SJCRH30 (cell line): ENCODE data around the gene RSKR. TPM values are rescaled to one million over a fixed set of nuclear protein-coding genes. Genes with fewer than 3 reads are reported as not detected.

Source experiments
- DNase-seq, 2 experiments: peaks; one replicate each; pipeline ENCODE4 v3.0.0-alpha.2; 2015 to 2020
- H3K27ac ChIP-seq: fragments of 250-450 bp; sonication (Bioruptor Pico); 2 replicates; pipeline ENCODE4 v1.5.1; 2020; ENCODE audit warnings: mild to moderate bottlenecking, moderate library complexity
- H3K27me3 ChIP-seq: fragments of 250-450 bp; sonication (Bioruptor Pico); 2 replicates; pipeline ENCODE4 v1.5.1; 2020; ENCODE audit warnings: mild to moderate bottlenecking, moderate library complexity
- H3K36me3 ChIP-seq: fragments of 250-450 bp; sonication (Bioruptor Pico); 2 replicates; pipeline ENCODE4 v1.5.1; 2020; ENCODE audit warnings: mild to moderate bottlenecking, moderate library complexity
- H3K4me1 ChIP-seq: fragments of 250-450 bp; sonication (Bioruptor Pico); 2 replicates; pipeline ENCODE4 v1.5.1; 2020; ENCODE audit warnings: mild to moderate bottlenecking, moderate library complexity
- H3K4me3 ChIP-seq: fragments of 250-450 bp; sonication (Bioruptor Pico); 2 replicates; pipeline ENCODE4 v1.5.1; 2020; ENCODE audit warnings: mild to moderate bottlenecking, moderate library complexity
- H3K9me3 ChIP-seq: fragments of 250-450 bp; sonication (Bioruptor Pico); replicated peaks from 2 replicates; pipeline ENCODE4 v1.5.1; 2020; ENCODE audit warnings: mild to moderate bottlenecking, moderate library complexity
- total RNA-seq: library from RNA; depleted of rRNA; stranded (reverse); fragments of >200 nt; shearing (Covaris generic); gene quantifications from 2 replicates; pipeline ENCODE4 v1.2.3, GENCODE V29; 2014

RSKR gene
- total RNA-seq, 1 experiment from 2014 or later: 19.9 TPM

- Histone ChIP-seq H3K36me3 (peaks cover 54% of the 10 kb centered on the region), H3K4me3 (peak overlapping the region; percentile 73), H3K4me1 (peaks cover 9% of the 10 kb centered on the region), H3K27me3 (no peaks in the 10 kb centered on the region), H3K27ac (no peak overlapping the region; the same call in 1 of the 2 replicates), H3K9me3 (no peaks in the 10 kb centered on the region)
- DNase-seq: peak; percentile 44 to 58
Measured at GRCh38 chr17:28643983-28644786, 30.2 kb upstream of the RSKR start.

- H3K27ac ChIP-seq: no peak overlapping the region
- no peaks in the 10 kb centered on the region for H3K9me3 ChIP-seq
- DNase-seq: no peak
- no peak overlapping the region for H3K4me3 ChIP-seq
- no peaks in the 10 kb centered on the region for H3K27me3 ChIP-seq
- peaks cover 68% of the 10 kb centered on the region for H3K36me3 ChIP-seq
- peaks cover 7% of the 10 kb centered on the region for H3K4me1 ChIP-seq
Measured at GRCh38 chr17:28641579-28641978, 27.6 kb upstream of the RSKR start.

DNA sequence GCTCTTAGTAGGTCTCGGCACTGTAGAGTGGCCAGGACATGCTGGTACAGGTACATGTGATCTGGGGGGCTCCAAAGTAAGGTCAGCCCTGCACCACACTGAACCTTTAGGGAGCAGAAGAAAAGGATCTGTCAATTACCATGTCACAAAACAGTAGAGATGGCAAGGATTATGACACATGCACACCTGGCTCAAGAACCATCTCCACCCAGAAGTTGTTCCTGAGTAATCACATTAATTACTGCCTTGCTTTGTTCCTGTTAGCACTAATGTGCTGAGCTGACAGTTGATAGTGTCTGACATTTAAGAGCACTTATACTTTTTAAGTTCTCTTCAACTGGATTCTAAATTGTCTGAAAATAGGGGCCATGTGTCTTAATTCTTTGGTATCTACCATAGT is 21.5 kb upstream of the RSKR start:
- Histone ChIP-seq H3K9me3 (no peaks in the 10 kb centered on the region), H3K4me3 (no peak overlapping the region), H3K27ac (no peak overlapping the region), H3K36me3 (peaks cover 96% of the 10 kb centered on the region), H3K27me3 (no peaks in the 10 kb centered on the region), H3K4me1 (0 out of 2 replicates have a peak, but pooled peaks cover 2% of the 10 kb centered on the region)
- no peak for DNase-seq

DNA sequence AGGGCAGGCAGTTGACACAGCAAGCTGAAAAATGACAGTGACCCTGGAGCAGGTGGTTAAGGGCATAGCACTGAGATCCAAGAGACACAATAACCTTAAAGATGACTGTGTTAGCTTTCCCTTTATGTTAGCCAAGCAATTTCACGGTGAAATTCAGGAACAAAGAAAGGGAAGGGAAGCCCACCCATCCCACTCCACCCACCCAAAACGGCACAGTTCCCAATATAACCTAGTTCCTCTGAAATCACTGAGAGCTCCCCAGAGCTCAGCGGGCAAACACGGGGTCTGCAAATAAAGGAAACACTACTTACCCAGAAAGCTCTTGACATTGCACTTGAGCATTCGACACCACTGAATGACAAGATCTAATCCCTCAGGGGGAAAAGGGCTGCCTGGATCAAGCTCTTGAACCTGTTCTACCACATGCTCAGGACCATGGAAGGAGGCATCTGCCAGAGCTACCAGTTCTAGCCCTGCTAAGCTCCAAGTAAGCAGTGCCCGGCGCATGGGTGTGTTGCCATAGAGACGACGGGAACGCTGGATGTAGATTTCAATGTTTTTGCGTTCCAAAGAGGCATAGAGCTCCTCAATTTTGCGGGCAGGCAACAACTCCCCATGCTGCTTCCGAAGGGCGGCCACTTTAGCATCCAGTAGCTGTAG is 20.4 kb upstream of the RSKR start:
- H3K36me3 ChIP-seq: peaks cover 94% of the 10 kb centered on the region
- no peaks in the 10 kb centered on the region for H3K27me3 ChIP-seq
- H3K9me3 ChIP-seq: no peaks in the 10 kb centered on the region
- DNase-seq: no peak
- no peak overlapping the region for H3K4me3 ChIP-seq
- H3K4me1 ChIP-seq: 0 out of 2 replicates have a peak, but pooled peaks cover 2% of the 10 kb centered on the region
- H3K27ac ChIP-seq: no peak overlapping the region

DNA sequence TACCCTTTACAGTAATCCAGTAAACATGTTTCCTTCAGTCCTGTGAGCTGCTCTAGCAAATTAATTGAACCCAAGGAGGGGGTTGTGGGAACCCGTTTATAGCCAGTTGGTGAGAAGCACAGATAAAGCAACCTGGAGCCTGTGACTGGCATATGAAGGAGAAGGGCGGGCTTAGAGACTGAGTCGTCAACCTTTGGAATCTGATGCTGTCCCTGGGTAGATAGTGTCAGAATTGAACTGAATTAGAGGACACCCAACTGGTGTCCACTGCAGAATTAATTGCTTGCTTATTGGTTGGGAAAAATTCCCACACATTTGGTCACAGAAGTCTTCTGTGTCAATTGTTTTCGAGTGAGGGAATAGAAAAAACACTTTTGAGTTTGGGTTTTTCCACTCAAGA is 12.8 kb upstream of the RSKR start:
- Histone ChIP-seq H3K9me3 (no peaks in the 10 kb centered on the region), H3K4me1 (no peaks in the 10 kb centered on the region), H3K4me3 (no peak overlapping the region), H3K36me3 (peaks cover 79% of the 10 kb centered on the region), H3K27me3 (no peaks in the 10 kb centered on the region), H3K27ac (no peak overlapping the region)
- no peak for DNase-seq

DNA sequence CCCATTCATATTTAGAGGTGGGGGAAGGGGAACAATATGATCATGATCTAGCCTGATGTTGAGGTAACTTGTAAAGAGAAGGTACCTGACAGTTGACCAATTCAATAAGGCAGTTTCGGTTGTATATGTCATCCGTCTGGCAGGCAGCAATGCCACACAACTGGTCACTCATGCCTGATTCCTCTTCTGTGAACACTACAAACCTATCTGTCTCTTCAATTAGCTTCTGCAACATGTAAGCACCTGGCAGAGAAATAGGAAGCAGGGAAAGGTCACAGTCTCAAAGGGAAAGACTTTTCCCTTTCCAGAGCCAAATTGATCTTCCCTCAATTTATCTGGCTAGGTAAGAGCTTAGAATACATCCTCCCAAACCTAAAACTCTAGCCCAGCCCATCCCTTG is 10.2 kb upstream of the RSKR start:
- Histone ChIP-seq H3K4me1 (no peaks in the 10 kb centered on the region), H3K27me3 (no peaks in the 10 kb centered on the region), H3K9me3 (no peaks in the 10 kb centered on the region), H3K4me3 (no peak overlapping the region), H3K27ac (no peak overlapping the region), H3K36me3 (peaks cover 81% of the 10 kb centered on the region)
- DNase-seq: no peak

GRCh38 chr17:28623696-28624095 is 9.7 kb upstream of the RSKR start:
- H3K9me3 ChIP-seq: no peaks in the 10 kb centered on the region
- peaks cover 84% of the 10 kb centered on the region for H3K36me3 ChIP-seq
- H3K27ac ChIP-seq: no peak overlapping the region
- no peaks in the 10 kb centered on the region for H3K27me3 ChIP-seq
- no peak for DNase-seq
- no peak overlapping the region for H3K4me3 ChIP-seq
- H3K4me1 ChIP-seq: no peaks in the 10 kb centered on the region

GRCh38 chr17:28622186-28622585 is 8.2 kb upstream of the RSKR start:
- H3K9me3 ChIP-seq: no peaks in the 10 kb centered on the region
- no peak overlapping the region for H3K27ac ChIP-seq

DNA sequence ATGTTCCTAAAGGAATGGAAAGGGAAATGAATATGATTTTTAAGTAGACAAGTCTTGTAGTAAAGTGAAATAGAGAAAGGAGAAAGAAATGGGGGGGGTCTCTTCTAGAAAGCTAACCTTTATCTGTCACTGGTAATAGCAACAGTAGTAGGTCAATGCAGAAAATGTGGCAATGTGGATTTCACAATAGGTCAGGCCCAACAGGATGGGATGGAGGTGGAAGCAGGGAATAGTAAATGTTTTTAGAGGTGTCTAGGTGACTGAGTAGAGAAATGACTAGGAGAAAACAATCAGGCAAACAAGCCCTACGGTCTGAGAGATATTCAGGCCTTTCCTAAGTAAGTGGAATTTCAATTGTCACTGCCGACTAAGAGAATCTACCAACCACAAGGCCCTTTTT is 6.0 kb upstream of the RSKR start:
- Histone ChIP-seq H3K36me3 (peaks cover 95% of the 10 kb centered on the region), H3K27ac (no peak overlapping the region), H3K4me1 (no peaks in the 10 kb centered on the region), H3K27me3 (no peaks in the 10 kb centered on the region), H3K4me3 (no peak overlapping the region), H3K9me3 (no peaks in the 10 kb centered on the region)
- DNase-seq: no peak

More at GRCh38 chr17:28622186-28622585, 8.2 kb upstream of the RSKR start:
- DNase-seq: no peak
- H3K4me3 ChIP-seq: no peak overlapping the region
- peaks cover 83% of the 10 kb centered on the region for H3K36me3 ChIP-seq
- no peaks in the 10 kb centered on the region for H3K4me1 ChIP-seq
- no peaks in the 10 kb centered on the region for H3K27me3 ChIP-seq

GRCh38 chr17:28618464-28618863 is 4.5 kb upstream of the RSKR start:
- Histone ChIP-seq H3K9me3 (no peaks in the 10 kb centered on the region), H3K27me3 (no peaks in the 10 kb centered on the region), H3K36me3 (peaks cover 90% of the 10 kb centered on the region), H3K27ac (no peak overlapping the region), H3K4me3 (no peak overlapping the region), H3K4me1 (no peaks in the 10 kb centered on the region)
- no peak for DNase-seq

DNA sequence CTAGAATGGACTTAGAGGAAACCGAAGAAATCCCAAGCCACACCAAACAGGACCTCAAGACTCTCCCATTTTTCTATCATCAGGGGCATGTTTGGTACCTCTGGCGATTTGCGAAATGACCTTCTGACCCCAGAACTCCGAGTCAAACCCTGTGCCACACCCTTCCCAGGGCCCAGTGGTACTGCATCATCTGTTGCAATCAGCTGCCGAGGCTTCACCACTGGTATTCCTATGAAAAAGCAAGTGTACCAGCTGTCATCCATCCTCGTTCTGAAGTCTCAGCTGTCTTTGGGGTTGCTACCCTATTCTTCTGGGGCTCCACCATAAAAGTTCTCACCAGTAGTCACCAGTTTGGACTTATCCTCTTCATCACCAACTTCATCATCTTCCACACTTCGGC is 2.3 kb upstream of the RSKR start:
- Histone ChIP-seq H3K9me3 (no peaks in the 10 kb centered on the region), H3K27me3 (no peaks in the 10 kb centered on the region), H3K4me3 (no peak overlapping the region), H3K36me3 (peaks cover 80% of the 10 kb centered on the region), H3K27ac (no peak overlapping the region), H3K4me1 (no peaks in the 10 kb centered on the region)
- peak in 1 of 2 experiments; percentile 26 for DNase-seq

DNA sequence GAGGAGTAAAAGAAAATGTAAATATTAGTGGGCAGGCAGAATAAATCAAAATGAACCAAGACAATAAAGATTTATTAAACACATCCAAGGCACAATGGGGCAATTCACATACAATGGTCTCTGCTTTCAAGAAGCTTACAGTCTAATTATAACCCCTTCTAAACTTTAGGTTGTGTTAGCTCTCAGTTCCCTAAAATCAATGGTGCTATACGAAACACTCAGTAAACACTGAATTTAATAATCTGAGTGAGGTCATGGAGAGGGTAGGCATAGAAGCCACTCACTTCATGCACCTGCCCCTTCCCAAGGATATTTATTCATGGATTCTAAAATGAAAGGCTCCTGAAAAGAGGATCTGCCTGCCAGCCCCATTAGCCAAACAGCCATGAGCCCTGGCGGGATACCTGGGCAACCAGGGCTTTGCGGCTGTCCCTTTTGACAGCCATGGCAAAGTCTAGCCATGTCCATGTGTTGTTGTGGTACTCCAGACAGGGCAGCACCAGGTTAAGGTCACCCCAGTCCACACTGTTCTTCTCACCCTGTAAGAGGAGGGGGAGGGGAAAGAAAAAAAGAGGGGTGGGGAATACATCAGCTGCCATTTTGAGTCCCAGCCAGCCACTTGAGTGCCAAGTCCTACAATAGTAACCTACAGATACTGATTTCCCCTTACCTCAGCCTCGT is 1.4 kb upstream of the RSKR start:
- no peak for DNase-seq
- H3K9me3 ChIP-seq: no peaks in the 10 kb centered on the region
- H3K4me1 ChIP-seq: no peaks in the 10 kb centered on the region
- H3K27ac ChIP-seq: no peak overlapping the region
- H3K4me3 ChIP-seq: no peak overlapping the region
- no peaks in the 10 kb centered on the region for H3K27me3 ChIP-seq
- H3K36me3 ChIP-seq: peaks cover 76% of the 10 kb centered on the region

DNA sequence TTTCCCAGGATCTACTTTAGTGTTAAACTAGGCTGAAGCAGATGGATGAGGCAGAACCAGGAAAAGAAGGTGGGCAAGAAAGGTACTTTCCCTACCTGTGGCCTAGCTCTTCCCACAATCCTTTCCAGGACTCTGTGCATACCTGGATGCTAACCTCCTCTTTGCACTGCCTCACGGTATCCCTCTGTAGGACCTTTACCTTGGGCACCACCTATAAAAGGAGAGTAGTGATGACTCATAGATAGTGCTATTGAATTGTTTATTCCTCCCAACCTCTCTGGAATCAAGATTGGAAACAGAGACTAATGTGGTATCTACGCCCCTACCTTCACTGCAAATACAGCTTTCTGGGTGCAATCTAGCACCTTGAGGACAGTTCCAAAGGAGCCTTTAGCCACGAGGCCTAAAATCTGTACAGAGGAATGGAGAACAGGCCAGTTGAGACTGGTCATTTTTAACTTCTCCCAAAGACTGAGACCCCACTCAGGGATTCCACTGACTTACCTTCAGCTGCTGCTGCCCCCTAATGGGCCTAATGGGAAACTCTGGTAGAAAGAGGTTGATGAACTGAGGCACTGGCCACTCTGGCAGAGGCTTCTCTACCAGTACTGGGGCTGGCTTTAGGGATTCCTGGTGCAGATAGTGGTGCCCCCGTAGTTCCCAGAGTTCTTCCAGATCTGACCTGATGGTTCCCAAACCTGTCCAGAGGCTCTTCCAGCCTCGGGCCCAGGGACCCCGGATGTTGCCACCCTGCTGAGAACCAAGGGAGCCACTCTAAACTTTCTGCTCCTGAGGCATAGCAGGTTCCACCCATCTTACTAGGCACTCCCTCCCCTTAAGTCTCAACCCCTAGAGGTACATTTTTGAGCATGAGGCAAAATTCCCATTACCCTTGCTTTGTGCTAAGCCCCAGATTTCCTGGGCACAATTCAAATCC is 781 bp downstream of the RSKR start:
- Histone ChIP-seq H3K4me1 (no peaks in the 10 kb centered on the region), H3K27me3 (no peaks in the 10 kb centered on the region), H3K9me3 (no peaks in the 10 kb centered on the region), H3K36me3 (peaks cover 58% of the 10 kb centered on the region), H3K4me3 (no peak overlapping the region), H3K27ac (no peak overlapping the region)
- DNase-seq: peak; percentile 54 to 70

DNA sequence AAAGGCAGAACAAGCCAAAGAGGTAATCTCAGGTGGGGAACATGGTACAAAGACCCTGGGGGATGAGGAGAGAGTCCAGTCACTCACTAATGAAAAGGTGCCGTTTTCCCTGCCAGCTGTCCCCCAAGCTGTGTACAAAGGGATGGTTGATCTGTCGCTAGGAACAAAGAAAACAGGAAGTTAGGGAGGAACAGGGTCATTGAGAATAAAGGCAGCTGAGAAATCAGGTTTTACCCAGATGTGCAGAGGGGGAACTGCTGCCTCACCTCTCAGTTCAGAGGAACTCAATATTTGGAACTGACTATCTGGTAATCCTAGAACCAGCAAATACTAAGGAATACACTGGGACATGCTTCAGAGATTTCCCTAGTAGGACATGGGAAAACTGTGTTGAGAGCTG is 1.5 kb downstream of the RSKR start:
- Histone ChIP-seq H3K4me1 (no peaks in the 10 kb centered on the region), H3K27ac (no peak overlapping the region), H3K36me3 (peaks cover 53% of the 10 kb centered on the region), H3K9me3 (no peaks in the 10 kb centered on the region), H3K27me3 (no peaks in the 10 kb centered on the region), H3K4me3 (no peak overlapping the region)
- DNase-seq: no peak
